ENCODE results near the gene SEZ6. TPM values are rescaled to one million over a fixed set of nuclear protein-coding genes. Genes with fewer than 3 reads are reported as not detected.
A peak's percentile ranks its signal among the peaks of the same experiment; 100 is the strongest.

The SEZ6 gene
- total and polyA plus RNA-seq, 4 donors = not detected

DNA sequence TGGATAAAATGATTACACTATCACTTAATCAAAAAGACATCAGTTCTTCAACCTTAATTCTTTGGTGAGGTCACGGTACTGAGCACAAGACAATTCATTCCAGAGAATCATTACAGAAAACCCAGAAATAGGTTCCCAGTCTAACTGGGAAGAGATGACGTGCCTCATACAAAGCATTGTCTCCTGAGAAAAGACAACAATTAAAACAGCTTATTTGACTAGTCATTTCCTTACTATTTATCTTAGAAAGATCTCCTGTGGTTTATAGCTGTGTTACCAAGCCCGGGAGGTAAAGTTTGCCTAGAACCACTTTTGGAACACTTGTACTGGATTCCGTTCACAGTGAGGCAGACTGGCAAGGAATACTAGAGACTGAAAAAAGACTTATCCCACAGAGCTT, 59.6 kb downstream of the SEZ6 start:
- Histone ChIP-seq H3K9me3 (ENCODE audit: control insufficient read depth, low read length) (no peaks in the 10 kb centered on the region), H3K27me3 (ENCODE audit: control insufficient read depth in 1 of 2, insufficient read depth in 2 of 2, low read length in 1 of 2) (no peaks in the 10 kb centered on the region), H3K36me3 (ENCODE audit: control insufficient read depth in 1 of 2, insufficient read depth in 2 of 2, low read length in 1 of 2) (no peaks in the 10 kb centered on the region), H3K4me3 (ENCODE audit: low read length in 2 of 2) (no peak overlapping the region), H3K27ac (ENCODE audit: low read depth in 1 of 2, low read length in 2 of 2) (no peak overlapping the region), H3K4me1 (ENCODE audit: control insufficient read depth in 1 of 2, insufficient read depth in 2 of 2, low read length in 2 of 2) (peaks cover 2 to 4% of the 10 kb centered on the region in 2 donors)
- ATAC-seq (ENCODE audit: low FRiP score) (no peak), DNase-seq (no peak)
- intact Hi-C loops (cut with DNase I) = loop anchor here (5.0 kb wide), 3 partner anchors 34 to 134 kb away; partner anchors contain the start of gene DHRS13 (in 1 of the 2)
- WGBS, 2 donors = 29% methylated on average over 4 of the region's 4 CpGs

DNA sequence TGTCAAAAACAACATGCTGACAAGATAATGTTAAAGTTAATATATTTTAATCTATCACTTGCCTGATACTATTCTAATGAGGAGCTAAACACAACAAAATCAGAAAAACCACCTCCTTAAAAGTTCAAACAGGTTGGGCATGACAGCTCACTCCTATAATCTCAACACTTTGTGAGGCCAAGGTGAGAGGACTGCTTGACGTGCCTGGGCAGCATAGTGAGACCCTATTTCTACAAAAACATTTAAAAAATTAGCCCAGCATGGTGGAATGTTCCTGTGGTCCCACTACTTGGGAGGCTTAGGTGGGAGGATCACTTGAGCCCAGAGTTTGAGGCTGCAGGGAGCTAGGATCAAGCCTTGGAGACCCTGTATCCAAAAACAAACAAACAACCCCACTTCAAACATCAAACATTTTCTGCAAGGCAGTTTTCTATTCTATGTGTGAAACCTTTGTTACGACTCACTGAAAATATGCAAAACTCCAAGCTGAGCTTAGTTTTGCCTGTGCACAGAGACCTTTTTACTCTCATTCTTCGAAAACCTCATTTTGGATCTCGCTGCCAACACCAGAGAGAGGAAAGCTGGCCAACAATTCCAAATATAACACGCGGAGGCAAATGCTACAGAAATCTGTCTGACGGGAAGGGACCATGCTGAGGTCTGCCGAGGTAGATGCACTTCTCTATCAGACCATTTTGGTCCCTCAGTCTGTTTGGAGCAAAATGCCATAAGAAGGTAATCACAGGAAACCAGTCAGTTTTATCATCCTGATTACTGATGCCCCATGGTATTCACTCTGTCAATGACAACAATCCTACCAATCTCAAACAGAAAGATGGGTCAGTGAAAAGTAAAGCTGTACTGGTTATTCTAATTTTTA, 60.7 kb downstream of the SEZ6 start:
- Histone ChIP-seq H3K27me3 (ENCODE audit: control insufficient read depth in 1 of 2, insufficient read depth in 2 of 2, low read length in 1 of 2) (no peaks in the 10 kb centered on the region), H3K9me3 (ENCODE audit: control insufficient read depth, low read length) (no peaks in the 10 kb centered on the region), H3K27ac (ENCODE audit: low read depth in 1 of 2, low read length in 2 of 2) (peak overlapping the region in 1 of 2 donors; percentile 27), H3K36me3 (ENCODE audit: control insufficient read depth in 1 of 2, insufficient read depth in 2 of 2, low read length in 1 of 2) (no peaks in the 10 kb centered on the region), H3K4me3 (ENCODE audit: low read length in 2 of 2) (no peak overlapping the region), H3K4me1 (ENCODE audit: control insufficient read depth in 1 of 2, insufficient read depth in 2 of 2, low read length in 2 of 2) (peaks cover 2 to 4% of the 10 kb centered on the region in 2 donors)
- no peak for ATAC-seq (ENCODE audit: low FRiP score)
- WGBS, 2 donors = 6 to 12% methylated on average over 8 of the region's 8 CpGs
- intact Hi-C loops (cut with DNase I) = loop anchor here (5.0 kb wide), 3 partner anchors 33 to 133 kb away; partner anchors contain the start of gene DHRS13 (in 1 of the 2)
- no peak for DNase-seq

DNA sequence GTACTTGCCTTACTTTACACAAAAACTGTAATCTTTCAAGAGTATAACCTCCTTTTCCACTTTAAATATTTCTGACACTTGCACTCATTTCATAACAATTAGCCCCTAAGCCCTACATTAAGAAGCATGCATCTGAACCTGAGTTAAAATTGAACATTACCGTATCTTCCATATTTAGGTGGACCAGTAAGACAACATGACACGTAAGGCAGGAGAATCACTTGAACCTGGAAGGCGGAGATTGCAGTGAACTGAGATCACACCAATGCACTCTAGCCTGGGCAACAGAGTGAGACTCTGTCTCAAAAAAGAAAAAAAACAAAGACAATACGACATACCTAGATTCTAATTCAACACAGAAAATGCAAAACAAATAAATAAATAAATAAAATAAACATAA, 61.5 kb downstream of the SEZ6 start:
- no peaks in the 10 kb centered on the region for H3K27me3 ChIP-seq (ENCODE audit: control insufficient read depth in 1 of 2, insufficient read depth in 2 of 2, low read length in 1 of 2)
- H3K4me1 ChIP-seq (ENCODE audit: control insufficient read depth in 1 of 2, insufficient read depth in 2 of 2, low read length in 2 of 2) = peaks cover 4% of the 10 kb centered on the region in 2 donors
- DNase-seq = no peak
- 75 to 81% methylated on average over 4 of the region's 4 CpGs for WGBS, 2 donors
- ATAC-seq (ENCODE audit: low FRiP score) = no peak
- intact Hi-C loops (cut with DNase I) = no loop called here
- H3K36me3 ChIP-seq (ENCODE audit: control insufficient read depth in 1 of 2, insufficient read depth in 2 of 2, low read length in 1 of 2) = no peaks in the 10 kb centered on the region
- no peak overlapping the region for H3K27ac ChIP-seq (ENCODE audit: low read depth in 1 of 2, low read length in 2 of 2)
- H3K4me3 ChIP-seq (ENCODE audit: low read length in 2 of 2) = no peak overlapping the region
- no peaks in the 10 kb centered on the region for H3K9me3 ChIP-seq (ENCODE audit: control insufficient read depth, low read length)

DNA sequence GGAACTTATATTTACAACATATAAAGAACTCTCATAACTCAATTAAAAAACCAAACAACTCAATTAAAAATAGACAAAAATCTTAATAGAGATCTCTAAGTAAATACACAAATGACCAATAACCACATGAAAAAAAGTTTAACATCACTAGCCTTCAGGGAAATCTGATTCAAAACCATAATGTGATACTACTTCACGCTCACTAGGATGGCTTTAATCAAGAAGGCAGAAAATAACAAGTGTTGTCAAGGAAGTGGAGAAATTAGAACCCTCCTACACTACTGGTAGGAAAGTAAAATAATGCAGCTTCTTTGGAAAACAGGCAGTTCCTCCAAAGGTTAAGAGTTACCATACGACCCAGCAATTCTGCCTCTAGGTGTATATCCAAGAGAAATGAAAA, 62.9 kb downstream of the SEZ6 start:
- Histone ChIP-seq H3K27ac (ENCODE audit: low read depth in 1 of 2, low read length in 2 of 2) (no peak overlapping the region), H3K27me3 (ENCODE audit: control insufficient read depth in 1 of 2, insufficient read depth in 2 of 2, low read length in 1 of 2) (no peaks in the 10 kb centered on the region), H3K4me1 (ENCODE audit: control insufficient read depth in 1 of 2, insufficient read depth in 2 of 2, low read length in 2 of 2) (peaks cover 4 to 8% of the 10 kb centered on the region in 2 donors), H3K9me3 (ENCODE audit: control insufficient read depth, low read length) (no peaks in the 10 kb centered on the region), H3K36me3 (ENCODE audit: control insufficient read depth in 1 of 2, insufficient read depth in 2 of 2, low read length in 1 of 2) (no peaks in the 10 kb centered on the region), H3K4me3 (ENCODE audit: low read length in 2 of 2) (no peak overlapping the region)
- DNase-seq = no peak
- intact Hi-C loops (cut with DNase I) = no loop called here
- no peak for ATAC-seq (ENCODE audit: low FRiP score)
- 82 to 89% methylated on average over 2 of the region's 2 CpGs for WGBS, 2 donors

DNA sequence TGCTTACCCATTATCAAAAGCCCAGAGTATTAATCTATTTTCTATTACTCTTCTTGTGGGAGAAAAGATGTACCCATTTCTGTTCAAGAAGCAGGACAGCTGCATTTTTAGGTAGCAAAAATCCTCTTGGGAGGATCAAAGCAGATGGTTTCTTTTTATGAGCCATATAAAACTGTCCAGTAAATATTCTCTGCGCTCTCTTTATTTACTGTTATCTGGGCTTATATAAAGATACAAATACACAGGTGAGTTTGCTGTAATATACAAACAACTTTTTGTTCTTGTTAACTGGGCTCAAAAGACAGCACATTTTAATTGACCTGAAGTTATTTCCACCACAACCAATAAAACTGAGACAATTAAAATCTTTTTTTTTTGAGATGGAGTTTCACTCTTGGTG, 64.6 kb downstream of the SEZ6 start:
- H3K27me3 ChIP-seq (ENCODE audit: control insufficient read depth in 1 of 2, insufficient read depth in 2 of 2, low read length in 1 of 2) = no peaks in the 10 kb centered on the region
- no peaks in the 10 kb centered on the region for H3K9me3 ChIP-seq (ENCODE audit: control insufficient read depth, low read length)
- peaks cover 8% of the 10 kb centered on the region in 2 donors for H3K4me1 ChIP-seq (ENCODE audit: control insufficient read depth in 1 of 2, insufficient read depth in 2 of 2, low read length in 2 of 2)
- H3K4me3 ChIP-seq (ENCODE audit: low read length in 2 of 2) = no peak overlapping the region
- intact Hi-C loops (cut with DNase I) = no loop called here
- no peak for DNase-seq
- no peaks in the 10 kb centered on the region for H3K36me3 ChIP-seq (ENCODE audit: control insufficient read depth in 1 of 2, insufficient read depth in 2 of 2, low read length in 1 of 2)
- H3K27ac ChIP-seq (ENCODE audit: low read depth in 1 of 2, low read length in 2 of 2) = no peak overlapping the region
- ATAC-seq (ENCODE audit: low FRiP score) = no peak
- 93 to 96% methylated on average over 1 of the region's 1 CpG for WGBS, 2 donors

DNA sequence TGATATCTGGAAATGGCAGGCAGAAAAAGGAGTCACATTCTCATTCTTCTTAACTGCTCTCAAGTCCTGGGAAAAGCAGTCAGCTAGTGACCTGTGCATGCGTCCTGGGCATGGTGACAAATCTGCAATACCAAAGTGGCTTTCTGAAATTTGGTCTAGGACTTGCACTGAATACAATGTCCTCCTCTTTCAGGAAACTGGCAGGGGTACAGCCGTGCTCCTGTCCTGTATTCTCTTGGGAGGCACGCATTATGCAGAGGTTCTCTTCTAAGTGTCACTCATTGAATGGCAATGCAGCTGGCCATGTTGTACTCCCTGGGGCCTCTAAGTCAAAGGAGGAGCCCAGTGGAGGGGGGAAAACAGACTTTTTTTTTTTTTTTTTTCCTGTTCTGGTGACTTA, 65.2 kb downstream of the SEZ6 start:
- ATAC-seq (ENCODE audit: low FRiP score) (no peak), DNase-seq (no peak)
- H3K27ac ChIP-seq (ENCODE audit: low read depth in 1 of 2, low read length in 2 of 2) = no peak overlapping the region
- no peak overlapping the region for H3K4me3 ChIP-seq (ENCODE audit: low read length in 2 of 2)
- WGBS, 2 donors = 29% methylated on average over 3 of the region's 3 CpGs
- no peaks in the 10 kb centered on the region for H3K9me3 ChIP-seq (ENCODE audit: control insufficient read depth, low read length)
- intact Hi-C loops (cut with DNase I) = no loop called here
- no peaks in the 10 kb centered on the region for H3K27me3 ChIP-seq (ENCODE audit: control insufficient read depth in 1 of 2, insufficient read depth in 2 of 2, low read length in 1 of 2)
- no peaks in the 10 kb centered on the region for H3K36me3 ChIP-seq (ENCODE audit: control insufficient read depth in 1 of 2, insufficient read depth in 2 of 2, low read length in 1 of 2)
- peaks cover 8% of the 10 kb centered on the region in 2 donors for H3K4me1 ChIP-seq (ENCODE audit: control insufficient read depth in 1 of 2, insufficient read depth in 2 of 2, low read length in 2 of 2)

DNA sequence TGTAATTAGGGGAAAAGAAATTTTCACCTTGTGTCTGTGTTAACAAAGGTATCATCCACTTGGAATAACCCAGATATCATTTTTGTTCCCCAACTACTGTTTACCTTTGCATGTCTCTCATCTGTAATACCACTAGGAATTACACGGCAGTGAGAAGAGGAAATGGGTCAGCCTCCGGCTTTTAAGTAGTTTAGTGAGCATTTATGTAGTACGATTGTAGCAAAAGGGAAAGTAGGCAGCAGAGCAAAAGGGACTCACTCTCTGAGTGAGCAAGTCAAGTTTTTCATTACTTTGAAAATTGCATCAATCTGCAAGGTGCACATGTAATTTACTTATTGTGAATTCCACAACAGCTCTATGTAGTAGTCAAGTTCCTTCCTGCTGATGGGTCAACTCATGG, 65.7 kb downstream of the SEZ6 start:
- ATAC-seq (ENCODE audit: low FRiP score) (no peak), DNase-seq (no peak)
- 50 to 64% methylated on average over 3 of the region's 3 CpGs for WGBS, 2 donors
- H3K27me3 ChIP-seq (ENCODE audit: control insufficient read depth in 1 of 2, insufficient read depth in 2 of 2, low read length in 1 of 2) = no peaks in the 10 kb centered on the region
- H3K9me3 ChIP-seq (ENCODE audit: control insufficient read depth, low read length) = no peaks in the 10 kb centered on the region
- no peak overlapping the region for H3K4me3 ChIP-seq (ENCODE audit: low read length in 2 of 2)
- no peak overlapping the region for H3K27ac ChIP-seq (ENCODE audit: low read depth in 1 of 2, low read length in 2 of 2)
- H3K36me3 ChIP-seq (ENCODE audit: control insufficient read depth in 1 of 2, insufficient read depth in 2 of 2, low read length in 1 of 2) = no peaks in the 10 kb centered on the region
- H3K4me1 ChIP-seq (ENCODE audit: control insufficient read depth in 1 of 2, insufficient read depth in 2 of 2, low read length in 2 of 2) = peaks cover 6 to 8% of the 10 kb centered on the region in 2 donors
- intact Hi-C loops (cut with DNase I) = no loop called here

DNA sequence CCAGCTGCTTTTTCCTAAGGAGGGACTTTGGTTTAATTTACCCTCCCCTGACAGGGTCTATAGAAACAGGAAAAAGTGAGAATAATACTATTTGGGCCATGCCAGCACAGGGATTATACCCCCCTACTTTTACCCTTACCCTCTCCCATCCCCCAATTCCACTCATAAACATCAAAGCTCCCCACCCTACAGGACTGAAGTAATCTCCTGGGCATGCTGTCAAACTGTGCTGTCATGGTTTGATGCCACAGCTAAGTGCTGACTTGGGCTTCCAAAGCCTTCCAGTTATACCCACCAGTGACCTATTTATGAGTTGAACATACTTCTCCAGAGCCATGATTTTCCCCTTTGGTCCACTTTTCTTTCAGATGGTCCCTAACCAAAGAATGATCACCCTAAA, 67.3 kb downstream of the SEZ6 start:
- H3K27me3 ChIP-seq (ENCODE audit: control insufficient read depth in 1 of 2, insufficient read depth in 2 of 2, low read length in 1 of 2) = no peaks in the 10 kb centered on the region
- intact Hi-C loops (cut with DNase I) = no loop called here
- no peak overlapping the region for H3K27ac ChIP-seq (ENCODE audit: low read depth in 1 of 2, low read length in 2 of 2)
- no peaks in the 10 kb centered on the region for H3K36me3 ChIP-seq (ENCODE audit: control insufficient read depth in 1 of 2, insufficient read depth in 2 of 2, low read length in 1 of 2)
- ATAC-seq (ENCODE audit: low FRiP score) (no peak), DNase-seq (no peak)
- peaks cover 3 to 6% of the 10 kb centered on the region in 2 donors for H3K4me1 ChIP-seq (ENCODE audit: control insufficient read depth in 1 of 2, insufficient read depth in 2 of 2, low read length in 2 of 2)
- no peak overlapping the region for H3K4me3 ChIP-seq (ENCODE audit: low read length in 2 of 2)
- H3K9me3 ChIP-seq (ENCODE audit: control insufficient read depth, low read length) = no peaks in the 10 kb centered on the region
